ENCODE results near the gene UCN.

The UCN gene

DNA sequence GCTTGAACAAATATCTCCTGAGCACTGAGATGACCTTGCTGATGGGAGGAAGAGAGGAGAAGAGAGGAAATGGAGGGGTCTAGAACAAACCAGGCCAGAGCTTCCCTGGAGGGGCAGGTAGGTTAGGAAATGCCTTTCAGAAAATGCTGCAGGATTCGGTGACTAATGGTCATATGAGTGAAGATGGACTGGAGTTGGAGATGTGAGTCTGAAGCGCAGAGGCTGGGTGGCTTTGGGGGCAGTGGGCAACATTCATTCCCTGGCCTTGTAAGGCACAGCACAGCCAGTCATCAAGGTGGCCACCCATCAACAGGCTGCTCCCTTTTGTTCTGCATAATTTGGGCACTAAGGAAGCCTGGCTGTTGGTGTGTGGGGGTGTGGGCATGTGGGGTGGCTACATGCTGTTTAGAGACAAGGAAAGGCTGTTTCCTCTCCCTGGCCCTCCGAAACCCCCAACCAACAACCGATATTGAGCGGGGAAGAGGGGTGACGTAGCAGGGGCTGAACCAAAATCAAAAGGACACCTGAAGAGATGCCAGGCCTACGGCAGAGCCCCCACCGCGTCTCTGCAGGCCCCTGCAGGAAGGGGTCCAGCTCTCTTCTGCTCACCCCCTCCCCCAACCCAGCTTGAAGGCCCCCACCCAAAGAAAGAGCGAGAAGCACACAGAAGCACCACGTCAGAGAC is 46.9 kb downstream of the UCN start:
- no peak for DNase-seq (ENCODE audit: low read depth in 2 of 2)

DNA sequence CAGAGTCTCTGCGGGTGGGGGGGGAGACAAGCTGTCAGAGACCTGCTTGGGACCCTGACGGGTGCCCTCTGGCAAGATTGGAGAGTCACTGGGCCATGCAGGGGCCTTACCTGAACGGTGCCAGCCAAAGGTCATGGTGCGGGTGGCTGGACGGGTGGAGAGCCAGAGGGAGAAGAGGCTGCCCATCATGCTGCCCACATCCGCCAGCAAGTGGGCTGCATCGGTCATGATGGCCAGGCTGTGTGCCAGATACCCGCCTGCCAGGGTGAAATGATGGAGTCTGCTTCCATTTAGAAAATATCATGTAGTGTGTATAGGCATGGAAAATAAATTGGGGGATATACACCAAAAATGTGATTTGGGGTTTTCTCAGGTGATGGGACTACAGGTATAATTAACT is 50.2 kb downstream of the UCN start:
- no peak for DNase-seq (ENCODE audit: low read depth in 2 of 2)
